ENCODE results near the gene TLR3.

- TF ChIP-seq POLR2A (IDR thresholded peaks at IDR 0.05; ENCODE audit: low read depth, low read length) (no peak), POLR2AphosphoS5 (IDR thresholded peaks at IDR 0.05; ENCODE audit: low read depth, low read length) (no peak), TAF1 (IDR thresholded peaks at IDR 0.05; ENCODE audit: low read depth, low read length) (no peak), PAX5 (IDR thresholded peaks at IDR 0.05; ENCODE audit: insufficient read depth, low read length, severe bottlenecking) (no peak), SPI1 (IDR thresholded peaks at IDR 0.05; ENCODE audit: low read depth, low read length) (no peak)
These were observed 10.2 kb downstream of the TLR3 start for GRCh38 chr4:186078981-186079638.

Data from GM12891 (cell line).